Activated CD4-positive, alpha-beta T cell treated with anti-CD3 and anti-CD28 coated beads, Interleukin-2, amount 50 U/mL, for 48 hours (primary cell): ENCODE measurements around the gene ADH7.
"Not testable (repeated sequence)": the region's sequence is repeated elsewhere in the genome, so short reads cannot be mapped to it uniquely, and the experiment has no call there.

ENCODE experiments used
- DNase-seq, 2 experiments: peaks; one replicate each; pipeline ENCODE4 v3.0.0-alpha.2; 2020

ADH7 gene

GRCh38 chr4:99435154-99435553, at the start of gene ADH7:
ADH7 (minus strand) TSS chr4:99435342; CDS start chr4:99435233, 109 bp downstream.
- no peak for DNase-seq

DNA sequence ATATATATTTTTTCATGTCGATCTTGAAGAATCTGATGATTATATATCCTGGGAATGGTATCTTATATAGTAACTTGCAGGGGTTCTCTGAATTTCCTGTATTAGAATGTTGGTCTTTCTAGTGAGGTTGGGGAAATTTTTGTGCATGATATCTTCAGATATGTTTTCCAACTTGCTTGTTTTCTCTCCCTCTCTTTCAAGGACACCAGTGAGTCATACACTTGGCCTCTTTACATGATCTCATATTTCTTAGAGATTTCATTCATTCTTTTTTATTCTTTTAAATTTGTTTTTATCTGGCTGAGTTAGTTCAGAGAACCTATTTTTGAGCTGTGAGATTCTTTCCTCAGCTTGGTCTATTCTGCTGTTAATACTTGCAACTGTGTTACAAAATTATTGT, 48.5 kb upstream of the ADH7 start:
- DNase-seq, result no peak

DNA sequence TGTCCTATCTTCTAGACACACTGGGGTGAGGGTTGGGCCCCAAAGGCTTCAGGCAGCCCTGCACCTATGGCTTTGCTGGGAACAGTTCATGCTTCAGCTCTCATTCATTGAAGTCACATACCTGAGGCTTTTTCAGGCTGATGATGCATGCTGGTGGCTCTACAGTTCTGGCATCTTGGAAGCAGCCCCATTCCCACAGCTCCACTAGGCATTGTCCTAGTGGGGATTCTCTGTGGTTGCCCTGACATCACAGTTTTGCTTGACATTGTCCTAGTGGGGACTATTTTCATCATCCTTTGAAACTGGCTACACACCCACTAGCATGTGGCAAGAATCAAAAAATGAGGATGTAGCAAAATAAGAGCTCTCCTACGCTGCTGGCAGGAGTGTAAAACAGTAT, 38.0 kb upstream of the ADH7 start:
- no peak for DNase-seq

- DNase-seq, result no peak
Measured at GRCh38 chr4:99471896-99472295, 36.8 kb upstream of the ADH7 start.

DNA sequence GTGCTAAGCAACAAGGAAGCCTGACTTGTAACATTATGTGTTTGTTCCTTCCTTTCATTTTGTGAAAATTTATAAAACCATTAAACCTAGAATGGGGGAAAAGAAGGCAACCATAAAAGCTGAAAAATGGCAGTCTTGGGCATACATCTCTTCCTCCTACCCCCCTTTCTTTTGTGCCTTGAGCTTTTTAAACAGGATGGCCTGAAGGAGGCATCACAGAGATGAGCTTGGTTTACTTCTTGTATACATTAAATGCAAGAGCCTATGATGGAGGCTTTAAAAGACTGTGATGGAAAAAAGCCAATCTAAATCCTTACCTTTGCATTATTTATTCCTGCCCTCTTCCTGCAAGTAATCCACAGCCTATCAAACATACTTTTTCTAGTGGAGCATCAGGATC, 36.2 kb upstream of the ADH7 start:
- DNase-seq, result no peak

DNA sequence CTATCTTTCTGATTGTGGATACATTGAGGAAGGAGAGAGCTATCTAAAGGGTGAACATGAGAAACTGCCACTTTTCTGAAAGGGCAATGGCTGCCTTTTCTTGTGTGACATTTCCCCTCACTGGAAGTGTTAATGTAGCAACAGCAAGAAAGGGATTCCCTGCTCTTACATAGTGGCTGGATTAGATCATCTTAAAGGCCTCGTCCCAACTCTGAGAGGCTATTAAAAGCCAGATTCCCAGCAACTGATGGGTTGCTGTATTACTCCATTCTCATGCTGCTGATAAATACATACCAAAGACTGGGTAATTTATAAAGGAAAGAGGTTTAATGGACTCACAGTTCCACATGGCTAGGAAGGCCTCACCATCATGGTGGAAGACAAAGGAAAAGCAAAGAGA, 33.7 kb upstream of the ADH7 start:
- DNase-seq, result no peak

DNA sequence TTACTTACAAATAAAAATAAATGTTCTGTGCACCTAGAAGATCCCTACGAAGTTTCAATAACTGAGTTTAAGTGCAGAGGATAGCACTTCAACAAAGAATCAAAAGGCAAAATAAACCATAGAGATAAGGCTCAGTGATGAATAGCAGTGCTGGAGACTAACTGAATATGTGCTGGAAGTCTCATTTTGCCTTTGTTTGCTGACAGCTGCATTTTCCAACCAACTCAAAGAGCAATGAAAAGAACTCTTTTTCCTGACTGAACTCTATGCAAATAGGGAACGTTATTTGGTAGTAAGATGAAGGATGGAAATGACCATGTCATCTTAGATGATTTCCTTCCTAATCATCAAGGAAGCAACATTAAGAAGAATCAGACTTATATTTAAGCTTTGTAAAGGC, 32.7 kb upstream of the ADH7 start:
- DNase-seq, result no peak

- no peak for DNase-seq
Measured at GRCh38 chr4:99463566-99463965, 28.4 kb upstream of the ADH7 start.

DNA sequence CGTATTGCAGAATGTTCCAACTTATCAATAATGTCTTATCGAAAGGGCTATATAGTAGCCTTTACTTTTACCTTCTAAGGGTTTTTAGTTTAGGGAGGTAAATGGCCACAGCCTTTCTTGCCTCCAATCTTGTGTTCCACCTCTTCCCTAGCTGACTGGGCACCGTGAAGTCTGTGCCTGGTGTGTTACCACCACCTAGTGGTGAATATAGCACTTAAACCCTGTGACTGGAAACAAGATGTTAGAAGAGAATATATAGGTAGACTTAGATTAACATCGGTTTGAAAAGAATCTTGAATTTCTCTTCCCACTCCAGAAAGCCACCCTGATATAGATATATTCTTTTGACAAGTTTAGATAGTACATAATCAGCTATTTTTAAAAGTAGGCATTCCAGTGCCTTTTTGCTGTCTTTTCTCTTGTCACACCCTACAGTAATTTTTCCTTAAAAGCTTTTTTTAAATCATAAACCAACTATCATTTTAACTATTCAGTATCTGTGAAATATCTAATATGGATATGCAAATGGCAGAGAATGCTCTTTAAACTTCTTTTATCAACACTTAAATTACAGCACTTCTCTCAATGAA, 27.8 kb upstream of the ADH7 start:
- peak; percentile 34 to 42 for DNase-seq

DNA sequence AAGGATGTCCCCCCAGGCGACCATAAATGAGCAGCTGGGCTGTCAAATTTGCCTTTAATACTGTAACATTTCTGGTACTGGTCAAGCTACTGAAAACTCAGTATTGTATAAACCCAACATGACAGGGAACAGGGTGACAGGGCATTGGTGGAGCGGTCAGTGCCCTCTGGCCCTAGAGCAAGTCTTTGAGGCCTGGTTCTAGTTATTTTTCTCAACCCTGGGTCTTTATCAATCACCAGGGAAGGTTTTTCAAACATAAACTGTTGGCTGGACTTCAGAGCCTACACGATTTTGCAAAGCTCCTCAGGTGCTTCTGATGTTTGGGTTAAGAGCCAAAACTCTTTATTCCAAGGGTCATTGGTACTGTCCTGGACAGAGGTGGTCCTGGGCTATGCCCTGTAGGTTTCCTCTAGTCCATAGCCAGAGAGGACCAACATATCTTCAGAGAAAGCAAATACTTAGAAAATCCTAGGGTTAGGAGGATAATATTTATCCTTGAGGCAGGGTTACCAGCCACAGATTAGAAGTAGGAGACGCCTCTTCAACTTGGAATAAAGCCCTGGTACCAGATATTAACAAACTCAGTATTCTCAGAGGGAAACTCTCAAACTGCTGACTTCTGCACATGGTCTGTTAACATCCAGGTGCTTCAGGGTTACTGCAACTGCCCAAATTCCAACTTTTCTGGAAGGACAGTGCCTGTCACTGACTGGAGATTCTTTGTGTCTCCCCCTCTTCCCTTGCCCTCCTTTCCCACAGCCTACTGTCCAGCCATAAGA, 26.7 kb upstream of the ADH7 start:
- no peak for DNase-seq

- no peak for DNase-seq
Measured at GRCh38 chr4:99459546-99460042, 24.5 kb upstream of the ADH7 start.

DNA sequence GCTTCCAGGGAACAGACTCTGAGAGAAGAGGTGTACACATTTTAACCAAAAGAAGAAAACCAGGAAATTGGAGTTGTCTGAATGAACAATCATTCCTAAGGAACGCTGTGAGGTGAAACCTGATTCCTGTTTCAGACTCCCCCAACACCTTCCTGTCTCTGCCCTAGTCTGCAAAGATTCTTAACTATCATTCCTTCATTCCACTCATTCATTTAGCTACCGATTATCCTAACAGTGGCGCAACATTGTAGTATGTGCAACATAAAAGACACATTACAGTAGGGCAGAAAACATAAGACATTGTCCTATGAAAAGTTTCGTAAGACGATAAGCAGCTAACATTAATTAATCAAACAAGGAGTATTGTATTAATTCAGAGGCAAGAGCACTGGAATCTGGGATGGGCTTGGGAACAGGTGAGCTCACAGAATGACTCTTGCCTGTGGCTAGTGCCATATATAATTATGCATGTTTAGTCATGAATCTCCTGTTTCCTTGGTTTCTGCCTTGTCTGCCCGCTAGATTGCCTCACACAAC, 23.8 kb upstream of the ADH7 start:
- DNase-seq, result no peak

DNA sequence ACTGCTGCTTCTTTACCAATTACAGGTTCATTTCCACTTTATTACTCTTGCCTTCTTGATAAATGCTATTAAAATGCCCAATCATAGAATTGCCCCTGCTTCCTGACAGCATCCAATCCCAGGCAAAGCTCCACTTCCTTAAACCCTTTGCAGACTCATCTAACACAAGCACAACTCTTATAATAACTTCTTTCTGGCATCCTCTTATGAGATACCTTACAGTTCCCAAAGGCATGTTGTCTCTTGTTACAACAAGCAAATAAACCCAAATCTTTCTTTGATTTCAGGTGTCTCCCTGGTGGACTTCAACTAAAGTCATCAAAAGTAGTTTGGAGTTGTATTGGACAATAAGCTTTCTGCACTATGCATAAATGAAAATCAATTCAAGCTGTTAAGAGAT, 22.5 kb upstream of the ADH7 start:
- no peak for DNase-seq

- DNase-seq, result no peak
Measured at GRCh38 chr4:99457270-99457669, 22.1 kb upstream of the ADH7 start.

DNA sequence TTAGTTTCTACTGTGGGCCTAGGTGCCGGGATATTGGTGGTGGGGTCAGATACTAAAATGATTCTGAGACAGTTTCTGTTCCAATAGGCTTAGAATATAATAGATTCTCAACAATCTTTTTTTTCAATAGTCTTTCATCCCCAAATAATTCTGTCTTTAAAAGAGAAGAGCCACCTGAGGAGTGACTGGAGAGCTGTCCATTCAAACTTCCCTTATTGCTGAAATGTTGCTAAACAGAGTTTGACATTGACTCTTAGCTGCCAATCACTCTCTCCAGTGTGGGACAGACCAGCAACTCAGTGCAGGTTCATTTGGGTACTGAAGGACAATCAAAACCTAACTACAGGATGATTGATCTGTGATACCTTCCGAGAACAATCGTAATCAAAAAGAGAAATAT, 12.4 kb upstream of the ADH7 start:
- no peak for DNase-seq

- DNase-seq, result no peak
Measured at GRCh38 chr4:99447079-99447478, 11.9 kb upstream of the ADH7 start.

DNA sequence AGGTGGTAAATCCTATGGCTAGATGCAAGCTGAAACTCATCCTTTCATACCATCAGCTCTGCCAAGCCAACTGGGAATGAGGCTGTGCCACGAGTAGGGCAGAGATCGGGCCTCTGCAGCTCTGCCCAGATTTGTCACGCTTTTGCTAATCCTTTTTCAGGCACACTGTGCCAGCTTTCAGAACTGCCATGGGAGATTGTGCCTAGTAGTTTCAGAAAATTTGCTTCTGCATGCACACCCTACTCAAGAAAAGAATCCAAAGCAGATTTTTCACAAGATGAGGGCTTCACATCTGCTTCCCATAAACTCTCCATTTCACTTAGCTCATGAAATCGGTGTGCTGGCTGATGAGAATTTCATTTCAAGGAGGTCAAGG, 3.3 kb upstream of the ADH7 start:
- DNase-seq, result no peak

DNA sequence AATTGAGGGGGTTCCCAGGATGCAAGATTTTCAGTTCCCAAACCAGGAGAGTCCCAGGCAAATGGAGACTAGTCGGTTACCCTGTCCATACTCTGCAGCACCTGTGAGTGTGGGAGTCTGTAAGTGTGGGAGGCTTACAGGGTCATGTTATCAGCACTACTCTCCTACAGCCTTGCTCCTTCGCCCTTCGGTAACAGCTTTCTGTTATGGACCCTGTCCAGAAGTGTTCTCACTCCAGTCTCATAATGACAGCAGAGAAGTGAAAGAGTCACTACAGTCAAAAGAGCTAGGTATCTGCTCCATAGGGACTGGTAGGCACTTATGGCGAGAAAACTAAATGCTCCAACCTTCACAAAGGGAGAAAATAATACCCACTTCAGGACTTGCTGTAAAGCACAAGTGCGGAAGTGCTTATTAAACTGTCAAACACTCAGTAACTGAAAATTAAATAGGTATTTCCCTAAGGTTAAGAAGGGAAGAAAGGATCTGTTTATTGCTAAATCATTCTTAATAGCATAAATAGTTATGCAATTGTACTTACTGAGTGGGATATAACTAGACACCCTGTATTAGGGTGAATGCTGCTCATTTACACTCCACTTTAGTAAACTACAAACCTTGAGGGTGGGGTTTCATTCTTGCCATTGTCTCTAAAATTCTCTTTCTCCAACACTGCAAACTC, 2.7 kb upstream of the ADH7 start:
- no peak for DNase-seq

DNA sequence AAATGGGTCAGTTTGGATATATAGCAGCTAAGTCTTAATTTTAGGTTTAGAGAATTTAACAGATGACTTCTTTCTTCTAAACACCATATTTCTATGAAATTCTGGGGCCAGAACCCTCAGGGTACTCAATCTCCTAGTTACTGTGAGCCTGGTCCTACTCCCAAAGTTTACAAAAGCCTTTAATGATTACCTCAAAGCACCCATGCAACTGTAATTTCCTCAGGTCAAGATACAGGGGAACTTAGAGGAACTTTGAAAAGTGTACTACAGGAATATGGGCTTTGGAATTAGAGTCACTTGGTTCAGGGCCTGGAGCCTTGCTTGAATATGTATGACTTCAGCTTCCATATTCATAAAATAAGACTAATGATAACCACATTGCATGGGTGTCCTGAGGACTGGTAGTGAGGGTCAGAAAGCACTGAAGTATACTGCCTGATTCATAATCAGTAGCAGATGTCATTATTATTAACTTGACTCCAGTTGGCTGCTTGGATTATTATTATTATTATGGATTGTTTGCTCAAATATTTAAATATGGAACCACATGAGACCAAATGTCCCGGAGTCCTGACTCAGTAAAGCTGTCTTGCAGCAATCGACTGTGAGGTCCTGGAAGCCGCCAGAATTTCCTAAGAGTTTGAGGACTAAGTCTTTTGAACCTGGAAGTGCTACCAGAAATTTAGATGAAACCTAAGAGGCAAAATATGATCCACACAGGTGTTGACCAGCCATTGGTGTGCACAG, 2.0 kb upstream of the ADH7 start:
- DNase-seq, result no peak

- no peak for DNase-seq
Measured at GRCh38 chr4:99436462-99436861, 1.3 kb upstream of the ADH7 start.

- no peak for DNase-seq
Measured at GRCh38 chr4:99430106-99430505, 5.0 kb downstream of the ADH7 start.

GRCh38 chr4:99417125-99417524, 18.0 kb downstream of the ADH7 start:
- DNase-seq, result no peak

DNA sequence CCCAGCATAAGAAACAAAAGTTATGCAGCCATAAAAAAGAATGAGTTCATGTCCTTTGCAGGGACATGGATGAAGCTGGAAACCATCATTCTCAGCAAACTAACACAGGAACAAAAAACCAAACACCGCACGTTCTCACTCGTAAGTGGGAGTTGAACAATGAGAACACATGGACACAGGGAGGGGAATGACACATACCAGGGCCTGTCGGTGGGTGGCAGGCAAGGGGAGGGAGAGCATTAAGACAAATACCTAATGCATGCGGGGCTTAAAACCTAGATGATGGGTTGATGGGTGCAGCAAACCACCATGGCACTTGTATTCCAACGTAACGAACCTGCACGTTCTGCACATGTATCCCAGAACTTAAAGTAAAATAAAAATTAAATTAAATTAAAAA, 19.4 kb downstream of the ADH7 start:
- not testable (repeated sequence) for DNase-seq
